ENCODE results near the gene MMP24OS.

- no peak for TF ChIP-seq POLR2AphosphoS5 (IDR thresholded peaks at IDR 0.05; ENCODE audit: low read depth, low read length)
- no peak for TF ChIP-seq TAF1 (IDR thresholded peaks at IDR 0.05; ENCODE audit: borderline replicate concordance, insufficient read depth, low read length)
These were observed 23.5 kb upstream of the MMP24OS start for GRCh38 chr20:35301426-35301825.

Data from PFSK-1 (cell line).